Hindlimb muscle (tissue), 1 donor: ENCODE data around the gene ANGPT4. TPM values are rescaled to one million over a fixed set of nuclear protein-coding genes. Genes with fewer than 3 reads are reported as not detected.

Experiments
- DNase-seq: peaks from one replicate; pipeline ENCODE4 v3.0.0-alpha.2; 2013
- polyA plus RNA-seq: library from polyadenylated mRNA; unstranded; fragments of 120-200 nt; gene quantifications from one replicate; pipeline ENCODE4 v1.2.1, GENCODE V29; 2013; ENCODE audit not compliant: insufficient read length

The ANGPT4 gene
- polyA plus RNA-seq, 1 donor, result 0.18 TPM

DNA sequence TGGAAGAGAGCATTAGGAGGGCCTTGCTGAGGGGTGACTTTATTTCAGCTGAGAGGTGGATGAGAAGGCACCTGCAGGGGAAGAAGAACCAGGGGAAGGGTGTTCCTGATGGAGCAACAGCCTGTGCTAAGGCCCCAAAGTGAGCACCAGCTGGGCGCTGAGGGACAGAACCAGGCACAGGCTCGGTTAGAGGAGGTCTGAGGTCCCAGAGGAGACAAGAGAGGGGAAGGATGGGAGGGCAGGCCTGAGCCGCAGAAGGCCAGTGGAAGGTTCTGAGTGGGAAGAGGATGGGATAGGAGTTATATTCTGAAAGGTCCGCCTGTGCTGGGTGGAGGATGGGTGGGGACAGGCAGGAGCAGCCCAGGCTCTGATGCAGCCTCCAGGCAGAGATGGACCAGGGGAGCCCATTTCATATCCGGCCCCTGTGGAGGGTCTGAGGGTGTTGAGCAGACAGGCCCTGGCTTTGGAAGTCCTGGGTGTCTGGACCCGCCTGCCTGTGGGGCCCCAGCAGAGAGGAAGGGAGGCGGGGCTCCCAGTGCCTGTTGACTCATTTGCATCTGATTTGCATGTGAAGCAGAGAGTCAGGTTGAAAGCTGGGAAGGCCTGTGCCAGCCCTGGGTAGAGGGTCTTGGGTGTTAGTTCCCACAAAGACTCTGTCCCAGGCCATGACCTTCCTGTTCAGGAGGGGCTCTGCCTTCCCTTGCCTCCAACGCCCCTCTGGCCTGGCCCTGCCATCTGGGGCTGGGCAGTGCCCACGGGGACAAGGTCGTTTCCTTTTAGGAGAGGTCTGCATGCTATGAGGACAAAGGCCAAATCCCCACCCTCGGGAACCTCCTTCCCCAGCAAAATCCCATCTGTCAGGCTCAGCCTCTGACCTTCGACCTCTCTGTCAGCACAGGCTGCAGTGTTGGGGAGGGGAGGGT is 93.2 kb downstream of the ANGPT4 start:
- DNase-seq, result no peak

GRCh38 chr20:821731-822065 is 94.4 kb downstream of the ANGPT4 start:
- no peak for DNase-seq

DNA sequence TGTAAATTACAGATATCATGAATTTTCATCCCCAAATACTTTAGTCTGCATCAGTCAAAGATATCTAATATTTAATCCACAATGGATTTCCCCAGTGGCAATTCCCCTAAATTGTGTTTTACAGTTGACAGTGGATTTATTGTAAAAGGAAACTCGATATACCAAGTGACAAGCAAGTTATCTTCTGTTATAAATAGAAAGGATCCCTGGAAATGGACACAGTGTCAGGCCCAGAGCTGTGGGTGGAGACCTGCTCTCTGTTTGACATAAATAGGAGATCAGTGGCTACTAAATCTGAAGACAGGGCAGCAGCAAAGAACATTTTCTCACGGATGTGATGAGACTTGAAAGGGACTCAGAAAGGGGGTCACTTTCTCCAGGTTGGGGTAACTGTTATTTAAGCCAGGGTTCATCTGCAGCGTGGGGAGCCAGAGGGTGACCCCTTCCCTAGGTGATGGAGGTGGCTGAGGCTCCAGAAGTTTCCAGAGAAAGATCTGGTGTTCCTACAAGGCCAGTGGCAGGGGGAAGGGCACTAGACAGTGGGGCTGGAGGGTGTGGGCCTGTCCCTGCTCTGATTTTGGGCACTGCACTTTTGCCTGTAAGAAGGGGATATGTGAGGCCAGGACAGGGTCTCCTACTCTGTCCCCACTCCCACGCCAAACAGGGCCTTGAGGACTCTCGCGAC is 94.9 kb downstream of the ANGPT4 start:
- no peak for DNase-seq

GRCh38 chr20:820323-820953 is 95.7 kb downstream of the ANGPT4 start:
- DNase-seq, result no peak

Other genes with a start within 250 kb of the ANGPT4 start
- gene SCRT2, start 240.5 kb downstream of the ANGPT4 start, polyA plus RNA-seq, result not detected
- 0.61 TPM for gene SLC52A3, start 147.8 kb downstream of the ANGPT4 start, polyA plus RNA-seq
- gene FAM110A, start 82.6 kb downstream of the ANGPT4 start, polyA plus RNA-seq, result 24.3 TPM
- 0.28 TPM for gene RSPO4, start 86.0 kb upstream of the ANGPT4 start, polyA plus RNA-seq
- 116 TPM for gene PSMF1, start 202.3 kb upstream of the ANGPT4 start, polyA plus RNA-seq